ENCODE results near the gene CRAT. TPM values are rescaled to one million over a fixed set of nuclear protein-coding genes. Genes with fewer than 3 reads are reported as not detected.

CRAT gene
- total RNA-seq, 2 donors from 2014 or later: 17.2 to 17.5 TPM

- H3K9me3 Mint-ChIP-seq: no peaks in the 10 kb centered on the region
- H3K9ac ChIP-seq (ENCODE audit: extremely low read depth, low read length, poor library complexity, severe bottlenecking): no peak overlapping the region
- no peak for TF ChIP-seq CTCF (conservative IDR thresholded peaks at IDR 0.05)
- no peak overlapping the region for H3K4me3 Mint-ChIP-seq
- H3K4me1 ChIP-seq (ENCODE audit: control insufficient read depth, insufficient read depth, low read length): peaks cover 8% of the 10 kb centered on the region
- peak overlapping the region; percentile 35 for H3K27ac Mint-ChIP-seq
- H3K27me3 ChIP-seq (ENCODE audit: control insufficient read depth, insufficient read depth, low read length, poor library complexity, severe bottlenecking): no peaks in the 10 kb centered on the region
- no peak overlapping the region for H3K27ac ChIP-seq (ENCODE audit: low read depth, low read length)
- no peak for DNase-seq
- WGBS, 2 experiments (ENCODE audit: insufficient coverage in 1 of 2, insufficient read length in 1 of 2): 92 to 94% methylated on average over 7 to 9 of the region's 9 CpGs
- peaks cover 51% of the 10 kb centered on the region for H3K36me3 ChIP-seq (ENCODE audit: control insufficient read depth, insufficient read depth, low read length)
- H3K36me3 Mint-ChIP-seq (ENCODE audit: low read depth): peaks cover 43% of the 10 kb centered on the region
- no peak overlapping the region for H3K4me3 ChIP-seq (ENCODE audit: low read length)
- no peaks in the 10 kb centered on the region for H3K27me3 Mint-ChIP-seq (ENCODE audit: insufficient read depth)
- no peaks in the 10 kb centered on the region for H3K9me3 ChIP-seq (ENCODE audit: control insufficient read depth, low read length)
- peaks cover 28% of the 10 kb centered on the region for H3K4me1 Mint-ChIP-seq
Measured at GRCh38 chr9:129138144-129138462, 27.5 kb upstream of the CRAT start.

- Histone ChIP-seq H3K4me3 (ENCODE audit: low read length) (no peak overlapping the region), H3K9me3 (ENCODE audit: control insufficient read depth, low read length) (no peaks in the 10 kb centered on the region), H3K27me3 (ENCODE audit: control insufficient read depth, insufficient read depth, low read length, poor library complexity, severe bottlenecking) (no peaks in the 10 kb centered on the region), H3K4me1 (ENCODE audit: control insufficient read depth, insufficient read depth, low read length) (peaks cover 6% of the 10 kb centered on the region), H3K9ac (ENCODE audit: extremely low read depth, low read length, poor library complexity, severe bottlenecking) (no peak overlapping the region), H3K36me3 (ENCODE audit: control insufficient read depth, insufficient read depth, low read length) (peaks cover 49% of the 10 kb centered on the region), H3K27ac (ENCODE audit: low read depth, low read length) (no peak overlapping the region)
- Mint-ChIP-seq H3K9me3 (no peaks in the 10 kb centered on the region), H3K36me3 (ENCODE audit: low read depth) (peaks cover 37% of the 10 kb centered on the region), H3K4me3 (no peak overlapping the region), H3K27me3 (ENCODE audit: insufficient read depth) (no peaks in the 10 kb centered on the region), H3K27ac (peak overlapping the region; percentile 35), H3K4me1 (peaks cover 23% of the 10 kb centered on the region)
- no peak for TF ChIP-seq CTCF (conservative IDR thresholded peaks at IDR 0.05)
- 88 to 97% methylated on average over 10 to 19 of the region's 19 CpGs for WGBS, 2 experiments (ENCODE audit: insufficient coverage in 1 of 2, insufficient read length in 1 of 2)
- no peak for DNase-seq
Measured at GRCh38 chr9:129137292-129138143, 26.9 kb upstream of the CRAT start.

GRCh38 chr9:129136446-129137035, 25.9 kb upstream of the CRAT start:
- no peaks in the 10 kb centered on the region for H3K9me3 ChIP-seq (ENCODE audit: control insufficient read depth, low read length)
- TF ChIP-seq CTCF (conservative IDR thresholded peaks at IDR 0.05): no peak
- no peak overlapping the region for H3K4me3 Mint-ChIP-seq
- H3K4me1 ChIP-seq (ENCODE audit: control insufficient read depth, insufficient read depth, low read length): peaks cover 6% of the 10 kb centered on the region
- no peaks in the 10 kb centered on the region for H3K9me3 Mint-ChIP-seq
- H3K9ac ChIP-seq (ENCODE audit: extremely low read depth, low read length, poor library complexity, severe bottlenecking): no peak overlapping the region
- no peaks in the 10 kb centered on the region for H3K27me3 Mint-ChIP-seq (ENCODE audit: insufficient read depth)
- peaks cover 41% of the 10 kb centered on the region for H3K36me3 Mint-ChIP-seq (ENCODE audit: low read depth)
- peaks cover 17% of the 10 kb centered on the region for H3K4me1 Mint-ChIP-seq
- H3K27me3 ChIP-seq (ENCODE audit: control insufficient read depth, insufficient read depth, low read length, poor library complexity, severe bottlenecking): no peaks in the 10 kb centered on the region
- H3K27ac ChIP-seq (ENCODE audit: low read depth, low read length): peak overlapping the region; percentile 25
- WGBS, 2 experiments (ENCODE audit: insufficient coverage in 1 of 2, insufficient read length in 1 of 2): 82 to 88% methylated on average over 7 to 16 of the region's 16 CpGs
- no peak overlapping the region for H3K4me3 ChIP-seq (ENCODE audit: low read length)
- peak overlapping the region; percentile 21 for H3K27ac Mint-ChIP-seq
- H3K36me3 ChIP-seq (ENCODE audit: control insufficient read depth, insufficient read depth, low read length): peaks cover 46% of the 10 kb centered on the region
- no peak for DNase-seq
